CD8-positive, alpha-beta memory T cell (primary cell): Measurements from ENCODE around the gene LTF. TPM values are rescaled to one million over a fixed set of nuclear protein-coding genes. Genes with fewer than 3 reads are reported as not detected.

ENCODE experiments used
- CTCF ChIA-PET: fragments of 350-600 bp; sonication (Branson Sonifier 250); formaldehyde crosslinking; loops from one replicate; lab custom pipeline; 2021; ENCODE audit warnings: antibody characterized with exemption; lab: Charles Lee
- POLR2A ChIA-PET: fragments of 350-600 bp; sonication (Branson Sonifier 250); formaldehyde crosslinking; loops from one replicate; lab custom pipeline; 2021; ENCODE audit warnings: antibody characterized with exemption; lab: Charles Lee
- DNase-seq, 5 donors: peaks; one replicate each; pipeline versions ENCODE4 v3.0.0 to v3.0.0-alpha.2; 2020 to 2022; ENCODE audit warnings: mixed read lengths in 1 of 5
- H3K27ac ChIP-seq: one replicate; pipeline ENCODE4 v1.7.0; 2013; ENCODE audit warnings: low read depth, mild to moderate bottlenecking, low read length, moderate library complexity
- H3K27me3 ChIP-seq: 2 replicates; pipeline ENCODE4 v1.7.0; 2013; ENCODE audit warnings: low read length, mild to moderate bottlenecking; ENCODE audit not compliant: insufficient read depth, poor library complexity, severe bottlenecking
- H3K36me3 ChIP-seq: 2 replicates; pipeline ENCODE4 v1.7.0; 2013; ENCODE audit warnings: mild to moderate bottlenecking, low read length, moderate library complexity; ENCODE audit not compliant: insufficient read depth
- H3K4me1 ChIP-seq: 2 replicates; pipeline ENCODE4 v1.7.0; 2013; ENCODE audit warnings: mild to moderate bottlenecking, low read length, moderate library complexity; ENCODE audit not compliant: insufficient read depth
- H3K4me3 ChIP-seq: 2 replicates; pipeline ENCODE4 v1.7.0; 2013; ENCODE audit warnings: mild to moderate bottlenecking, low read length
- H3K9me3 ChIP-seq: 2 replicates; pipeline ENCODE4 v1.7.0; 2013; ENCODE audit warnings: mild to moderate bottlenecking, low read length
- H3K27ac Mint-ChIP-seq, 8 donors: one replicate each; pipeline ENCODE4 v1.8.0; 2020 to 2021; ENCODE audit warnings: mixed read lengths in 8 of 8, mild to moderate bottlenecking in 6 of 8, inconsistent platforms in 3 of 8, moderate library complexity in 3 of 8
- H3K27me3 Mint-ChIP-seq, 2 donors: one replicate each; pipeline ENCODE4 v1.8.0; 2020 to 2021; ENCODE audit warnings: mixed read lengths in 2 of 2, mild to moderate bottlenecking in 1 of 2, moderate library complexity in 1 of 2
- H3K36me3 Mint-ChIP-seq, 3 donors: one replicate each; pipeline ENCODE4 v1.8.0; 2020 to 2021; ENCODE audit warnings: mixed read lengths in 3 of 3, inconsistent platforms in 1 of 3, mild to moderate bottlenecking in 1 of 3
- H3K4me1 Mint-ChIP-seq, 3 donors: one replicate each; pipeline ENCODE4 v1.8.0; 2020 to 2021; ENCODE audit warnings: mixed read lengths in 3 of 3, inconsistent platforms in 1 of 3, mild to moderate bottlenecking in 1 of 3
- H3K4me3 Mint-ChIP-seq, 7 donors: one replicate each; pipeline ENCODE4 v1.8.0; 2020 to 2021; ENCODE audit warnings: mixed read lengths in 7 of 7, mild to moderate bottlenecking in 6 of 7, moderate library complexity in 4 of 7, inconsistent platforms in 2 of 7
- H3K9me3 Mint-ChIP-seq, 5 donors: one replicate each; pipeline ENCODE4 v1.8.0; 2020 to 2022; ENCODE audit warnings: mixed read lengths in 5 of 5, mild to moderate bottlenecking in 3 of 5, moderate library complexity in 2 of 5, inconsistent platforms in 1 of 5
- polyA plus RNA-seq: library from polyadenylated mRNA; unstranded; fragments of 300-500 nt; fragmentation: Illumina TruSeq; gene quantifications from one replicate; pipeline ENCODE4 v1.2.3, GENCODE V29; 2021
- total RNA-seq, 2 experiments: library from RNA; stranded (reverse); gene quantifications; one replicate each; pipeline ENCODE4 v1.2.3, GENCODE V29; 2021

Gene LTF
- total and polyA plus RNA-seq, 3 experiments from 2014 or later, result not detected

DNA sequence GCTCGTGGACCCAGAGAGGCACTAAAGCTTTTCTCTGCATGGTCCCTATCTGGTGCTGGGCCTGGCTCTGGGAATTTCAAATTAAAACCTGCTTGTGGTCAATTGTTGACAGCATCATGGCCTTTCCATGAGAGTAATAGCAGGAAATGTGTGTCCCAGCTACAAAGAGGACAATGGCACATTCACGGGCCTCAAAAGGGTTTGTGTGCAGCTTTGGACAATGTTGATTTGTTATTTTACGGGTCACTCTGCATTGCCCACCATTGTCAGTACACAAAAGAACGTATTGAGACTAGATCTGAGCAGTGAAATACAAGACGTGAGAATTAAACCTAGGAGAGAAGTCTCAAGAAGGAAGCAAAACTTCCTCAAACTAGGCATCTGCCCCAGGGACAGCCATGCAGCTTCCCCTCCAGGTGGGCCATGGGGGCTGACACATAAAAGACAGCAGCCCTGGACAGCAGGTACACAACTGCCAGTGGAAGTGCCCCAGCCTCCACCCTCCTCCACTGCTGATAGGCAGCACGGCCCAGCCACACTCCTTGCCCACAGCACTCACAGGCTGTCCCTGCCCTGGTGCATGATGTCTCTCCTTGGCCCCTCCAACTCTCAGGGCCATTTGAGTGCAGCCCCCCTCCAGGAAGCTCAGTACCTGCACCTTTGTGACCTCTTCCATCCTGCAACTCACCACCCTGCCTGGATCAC lies 15.9 kb upstream of the LTF start:
- Mint-ChIP-seq H3K27ac (no peak overlapping the region), H3K4me3 (no peak overlapping the region), H3K36me3 (peaks cover 0 to 2% (median 0%) of the 10 kb centered on the region in 3 donors), H3K9me3 (peaks cover 0 to 2% (median 2%) of the 10 kb centered on the region in 5 donors), H3K4me1 (no peaks in the 10 kb centered on the region), H3K27me3 (peaks cover 6 to 37% of the 10 kb centered on the region in 2 donors)
- no peak overlapping the region for H3K27ac ChIP-seq
- H3K27me3 ChIP-seq, result no peaks in the 10 kb centered on the region
- H3K36me3 ChIP-seq, result no peaks in the 10 kb centered on the region
- no peak overlapping the region for H3K4me3 ChIP-seq
- POLR2A ChIA-PET, result no interaction called here
- no peak for DNase-seq
- no peaks in the 10 kb centered on the region for H3K4me1 ChIP-seq
- H3K9me3 ChIP-seq, result no peaks in the 10 kb centered on the region
- CTCF ChIA-PET, result interaction anchor here (1.0 to 1.6 kb wide), 2 partner anchors 8 to 78 kb away, joined by 3 to 4 read pairs; no protein-coding TSS in a partner anchor

DNA sequence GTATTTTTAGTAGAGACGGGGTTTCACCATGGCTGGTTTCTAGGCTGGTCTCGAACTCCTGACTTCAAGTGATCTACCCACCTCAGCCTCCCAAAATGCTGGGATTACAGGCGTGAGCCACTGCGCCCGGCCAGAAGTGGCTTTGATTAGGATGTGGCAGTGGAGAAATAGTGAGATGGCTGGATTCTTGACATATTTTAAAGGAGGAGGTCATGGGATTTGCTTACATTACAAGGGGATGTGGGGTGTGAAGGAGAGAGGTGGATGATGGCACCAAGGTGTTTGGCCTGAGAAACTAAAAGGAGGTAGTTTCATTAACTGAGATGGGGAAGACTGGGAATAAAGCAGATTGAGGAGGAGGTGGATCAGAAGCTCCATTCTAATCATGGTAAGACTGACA lies 15.0 kb upstream of the LTF start:
- CTCF ChIA-PET, result interaction anchor here (1.6 kb wide), 1 partner anchor 79 kb away, joined by 4 read pairs; no protein-coding TSS in a partner anchor
- POLR2A ChIA-PET, result no interaction called here
- H3K36me3 ChIP-seq, result no peaks in the 10 kb centered on the region

DNA sequence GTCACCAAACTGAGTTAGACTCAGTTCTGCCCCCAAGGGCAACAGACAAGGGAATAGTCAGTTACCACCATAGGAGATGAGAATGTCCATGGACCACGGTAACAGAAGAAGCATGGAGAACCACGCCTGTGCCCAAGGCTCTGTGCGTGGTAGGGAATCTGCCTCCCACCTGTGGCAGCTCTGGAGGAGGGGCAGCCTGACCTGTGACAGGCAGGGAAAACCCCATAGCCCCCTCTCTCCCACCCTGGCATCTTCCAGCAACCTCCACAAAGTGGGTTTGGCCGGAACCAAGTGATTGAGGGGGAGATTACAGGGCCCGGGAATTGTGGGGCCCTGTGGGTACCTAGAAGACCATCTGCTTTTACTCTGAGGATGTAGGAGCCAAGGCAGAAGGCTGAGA lies 14.3 kb upstream of the LTF start:
- ChIA-PET CTCF (no interaction called here), POLR2A (no interaction called here)
- peaks cover 8 to 17% (median 15%) of the 10 kb centered on the region in 5 donors for H3K9me3 Mint-ChIP-seq
- Histone ChIP-seq H3K4me1 (no peaks in the 10 kb centered on the region), H3K9me3 (no peaks in the 10 kb centered on the region), H3K36me3 (no peaks in the 10 kb centered on the region), H3K27ac (no peak overlapping the region), H3K4me3 (no peak overlapping the region), H3K27me3 (no peaks in the 10 kb centered on the region)
- no peaks in the 10 kb centered on the region for H3K4me1 Mint-ChIP-seq
- no peak overlapping the region for H3K4me3 Mint-ChIP-seq
- no peak overlapping the region for H3K27ac Mint-ChIP-seq
- no peak for DNase-seq
- peaks cover 0 to 15% (median 0%) of the 10 kb centered on the region in 3 donors for H3K36me3 Mint-ChIP-seq
- peaks cover 6 to 37% of the 10 kb centered on the region in 2 donors for H3K27me3 Mint-ChIP-seq

More for the DNA sequence above, 15.0 kb upstream of the LTF start:
- Histone ChIP-seq H3K27ac (no peak overlapping the region), H3K9me3 (no peaks in the 10 kb centered on the region), H3K4me1 (no peaks in the 10 kb centered on the region), H3K27me3 (no peaks in the 10 kb centered on the region), H3K4me3 (no peak overlapping the region)
- H3K4me1 Mint-ChIP-seq, result no peaks in the 10 kb centered on the region
- H3K27ac Mint-ChIP-seq, result no peak overlapping the region
- peaks cover 6 to 37% of the 10 kb centered on the region in 2 donors for H3K27me3 Mint-ChIP-seq
- no peak overlapping the region for H3K4me3 Mint-ChIP-seq
- peaks cover 0 to 11% (median 0%) of the 10 kb centered on the region in 3 donors for H3K36me3 Mint-ChIP-seq
- peaks cover 4 to 11% (median 9%) of the 10 kb centered on the region in 5 donors for H3K9me3 Mint-ChIP-seq
- no peak for DNase-seq

DNA sequence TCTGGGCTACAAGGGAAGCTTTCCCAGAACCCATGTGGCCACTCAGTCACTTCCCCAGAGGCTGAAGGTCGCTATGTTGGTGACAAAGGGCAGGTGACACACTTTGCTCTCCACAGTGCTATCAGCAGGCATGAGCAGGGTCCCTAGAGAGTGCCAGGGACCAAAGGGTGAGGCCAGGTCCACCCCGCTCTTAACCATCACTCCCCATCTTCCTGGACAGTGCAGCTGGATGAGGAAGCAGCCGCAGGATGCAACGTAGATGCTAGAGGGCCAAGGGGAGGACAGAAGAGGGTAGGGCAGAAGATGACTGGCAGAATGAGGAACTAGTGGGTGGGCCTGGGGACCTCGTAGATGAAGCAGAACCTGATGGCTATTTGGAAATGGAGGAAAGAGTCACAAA lies 13.6 kb upstream of the LTF start:
- peaks cover 8 to 17% (median 15%) of the 10 kb centered on the region in 5 donors for H3K9me3 Mint-ChIP-seq
- no peaks in the 10 kb centered on the region for H3K4me1 Mint-ChIP-seq
- peaks cover 0 to 15% (median 0%) of the 10 kb centered on the region in 3 donors for H3K36me3 Mint-ChIP-seq
- Histone ChIP-seq H3K4me3 (no peak overlapping the region), H3K4me1 (no peaks in the 10 kb centered on the region), H3K36me3 (no peaks in the 10 kb centered on the region), H3K27ac (no peak overlapping the region), H3K9me3 (no peaks in the 10 kb centered on the region), H3K27me3 (no peaks in the 10 kb centered on the region)
- peaks cover 6 to 41% of the 10 kb centered on the region in 2 donors for H3K27me3 Mint-ChIP-seq
- POLR2A ChIA-PET, result no interaction called here
- H3K4me3 Mint-ChIP-seq, result no peak overlapping the region
- no peak for DNase-seq
- no peak overlapping the region for H3K27ac Mint-ChIP-seq
- CTCF ChIA-PET, result interaction anchor here (3.5 kb wide), 1 partner anchor 11 kb away, joined by 15 read pairs; no protein-coding TSS in a partner anchor

DNA sequence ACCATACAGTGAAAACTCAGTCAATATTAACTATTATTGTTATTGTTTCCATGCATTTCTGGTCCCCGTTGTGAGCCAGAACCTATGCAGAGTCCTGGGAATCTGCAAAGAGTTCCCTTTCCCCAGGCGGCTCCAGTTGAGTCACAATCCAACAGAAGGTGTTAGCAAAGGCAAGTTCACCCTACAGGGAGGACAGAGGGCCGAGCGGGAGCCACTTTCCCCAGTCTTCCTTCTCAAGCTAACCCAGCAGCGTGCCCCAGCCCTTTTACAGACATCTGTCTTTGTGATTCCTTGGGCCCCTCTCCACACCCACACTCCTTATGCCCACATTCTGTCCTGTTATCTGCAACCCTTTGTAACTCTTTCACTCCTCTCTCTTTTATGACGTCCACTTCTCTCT lies 13.1 kb upstream of the LTF start:
- Histone ChIP-seq H3K27me3 (no peaks in the 10 kb centered on the region), H3K4me3 (no peak overlapping the region), H3K4me1 (no peaks in the 10 kb centered on the region), H3K27ac (no peak overlapping the region), H3K9me3 (no peaks in the 10 kb centered on the region), H3K36me3 (no peaks in the 10 kb centered on the region)
- Mint-ChIP-seq H3K27ac (no peak overlapping the region), H3K9me3 (peaks cover 8 to 17% (median 15%) of the 10 kb centered on the region in 5 donors), H3K4me1 (no peaks in the 10 kb centered on the region), H3K27me3 (peaks cover 6 to 47% of the 10 kb centered on the region in 2 donors), H3K36me3 (peaks cover 0 to 15% (median 0%) of the 10 kb centered on the region in 3 donors), H3K4me3 (no peak overlapping the region)
- DNase-seq, result no peak
- CTCF ChIA-PET, result interaction anchor here (3.5 kb wide), 1 partner anchor 11 kb away, joined by 15 read pairs; no protein-coding TSS in a partner anchor
- POLR2A ChIA-PET, result no interaction called here

GRCh38 chr3:46477145-46477544 lies 12.4 kb upstream of the LTF start:
- H3K27me3 Mint-ChIP-seq, result peaks cover 6 to 48% of the 10 kb centered on the region in 2 donors
- DNase-seq, result no peak
- H3K36me3 Mint-ChIP-seq, result peaks cover 0 to 15% (median 0%) of the 10 kb centered on the region in 3 donors
- no peak overlapping the region for H3K4me3 ChIP-seq
- H3K4me1 ChIP-seq, result no peaks in the 10 kb centered on the region
- peaks cover 8 to 17% (median 15%) of the 10 kb centered on the region in 5 donors for H3K9me3 Mint-ChIP-seq
- no peaks in the 10 kb centered on the region for H3K27me3 ChIP-seq
- ChIA-PET POLR2A (no interaction called here), CTCF (interaction anchor here (3.5 kb wide), 1 partner anchor 12 kb away, joined by 15 read pairs; no protein-coding TSS in a partner anchor)
- no peaks in the 10 kb centered on the region for H3K9me3 ChIP-seq
- no peak overlapping the region for H3K4me3 Mint-ChIP-seq
- H3K27ac Mint-ChIP-seq, result no peak overlapping the region
- H3K27ac ChIP-seq, result no peak overlapping the region
- no peaks in the 10 kb centered on the region for H3K36me3 ChIP-seq
- H3K4me1 Mint-ChIP-seq, result no peaks in the 10 kb centered on the region

DNA sequence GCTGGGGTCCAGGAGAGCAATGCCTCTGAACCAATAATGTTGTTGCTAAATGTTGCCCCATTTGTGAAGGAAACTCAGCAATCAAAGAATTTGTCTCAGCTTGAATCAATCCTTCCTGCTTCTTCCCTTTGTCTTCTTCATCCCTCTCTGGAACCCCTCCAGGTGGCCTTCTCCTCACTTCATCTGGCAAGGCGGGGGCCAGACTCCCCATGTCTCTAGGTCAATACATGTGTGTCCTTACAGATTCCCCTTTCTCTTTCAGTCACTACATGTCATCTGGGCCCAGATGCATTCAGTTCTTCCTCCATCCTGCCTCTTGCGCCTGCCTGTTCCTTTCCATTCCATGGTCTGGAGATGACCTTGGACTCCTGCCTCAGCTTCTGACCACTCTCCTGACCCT lies 8.0 kb upstream of the LTF start:
- no peaks in the 10 kb centered on the region for H3K36me3 ChIP-seq
- no peaks in the 10 kb centered on the region for H3K27me3 ChIP-seq
- Mint-ChIP-seq H3K27me3 (peaks cover 7 to 23% of the 10 kb centered on the region in 2 donors), H3K4me1 (no peaks in the 10 kb centered on the region), H3K36me3 (peaks cover 0 to 15% (median 0%) of the 10 kb centered on the region in 3 donors), H3K4me3 (no peak overlapping the region), H3K9me3 (peaks cover 8 to 17% (median 15%) of the 10 kb centered on the region in 5 donors), H3K27ac (no peak overlapping the region)
- no peak for DNase-seq
- ChIA-PET POLR2A (no interaction called here), CTCF (interaction anchor here (0.9 kb wide), 1 partner anchor 16 kb away, joined by 4 read pairs; no protein-coding TSS in a partner anchor)
- no peak overlapping the region for H3K27ac ChIP-seq
- H3K4me3 ChIP-seq, result no peak overlapping the region
- no peaks in the 10 kb centered on the region for H3K4me1 ChIP-seq
- H3K9me3 ChIP-seq, result no peaks in the 10 kb centered on the region

DNA sequence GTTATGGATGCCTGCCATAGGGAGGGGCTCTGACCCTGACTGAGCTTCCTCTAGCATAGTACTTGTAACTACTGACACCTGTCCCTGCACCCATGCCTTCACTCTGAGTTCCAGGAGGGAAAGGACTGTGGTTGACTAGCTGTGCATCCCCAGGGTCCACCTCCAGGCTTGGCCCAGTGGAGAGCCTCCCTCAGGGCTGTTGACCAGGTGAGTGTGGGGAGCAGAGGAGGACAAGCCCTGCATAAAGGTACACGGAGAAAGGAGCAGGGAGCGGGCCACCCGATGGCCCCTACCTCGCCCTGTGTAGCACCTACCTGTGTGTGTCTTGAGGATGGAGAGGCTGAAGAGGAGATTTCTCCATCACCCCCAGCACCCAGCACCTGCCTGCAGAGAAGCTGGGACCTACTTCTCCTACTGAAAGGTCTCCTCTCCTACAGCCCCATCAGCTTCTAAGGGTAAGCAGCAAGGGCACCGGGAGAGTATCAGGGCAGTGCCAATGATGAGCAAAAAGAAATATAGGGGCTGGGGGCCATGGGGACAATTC lies 6.7 kb upstream of the LTF start:
- CTCF ChIA-PET, result interaction anchor here (1.0 kb wide), 1 partner anchor 87 kb away, joined by 3 read pairs; no protein-coding TSS in a partner anchor
- H3K4me3 ChIP-seq, result no peak overlapping the region
- no peaks in the 10 kb centered on the region for H3K4me1 ChIP-seq
- Mint-ChIP-seq H3K4me1 (no peaks in the 10 kb centered on the region), H3K4me3 (no peak overlapping the region), H3K9me3 (peaks cover 8 to 17% (median 15%) of the 10 kb centered on the region in 5 donors), H3K27ac (no peak overlapping the region), H3K27me3 (peaks cover 6 to 15% of the 10 kb centered on the region in 2 donors), H3K36me3 (peaks cover 0 to 15% (median 0%) of the 10 kb centered on the region in 3 donors)
- DNase-seq, result no peak
- no peaks in the 10 kb centered on the region for H3K27me3 ChIP-seq
- no peaks in the 10 kb centered on the region for H3K36me3 ChIP-seq
- POLR2A ChIA-PET, result no interaction called here
- H3K27ac ChIP-seq, result no peak overlapping the region
- no peaks in the 10 kb centered on the region for H3K9me3 ChIP-seq
